Mesodermal cell (in vitro differentiated cells): Measurements from ENCODE around the gene FOXP1.

Experiments used
- H3K27ac ChIP-seq: 2 replicates; pipeline ENCODE4 v1.7.0; 2013; ENCODE audit warnings: mild to moderate bottlenecking, low read depth, low read length, moderate library complexity; ENCODE audit not compliant: severe bottlenecking
- H3K36me3 ChIP-seq: 2 replicates; pipeline ENCODE4 v1.7.1; 2013; ENCODE audit warnings: mild to moderate bottlenecking, low read length, moderate library complexity; ENCODE audit not compliant: control insufficient read depth, insufficient read depth
- H3K4me1 ChIP-seq: one replicate; pipeline ENCODE4 v1.7.1; 2013; ENCODE audit warnings: mild to moderate bottlenecking, low read length; ENCODE audit not compliant: insufficient read depth, control insufficient read depth, poor library complexity, severe bottlenecking
- H3K4me3 ChIP-seq: 2 replicates; pipeline ENCODE4 v1.7.0; 2013; ENCODE audit warnings: low read length, control low read depth, mild to moderate bottlenecking; ENCODE audit not compliant: insufficient read depth, poor library complexity, severe bottlenecking; ENCODE audit errors: extremely low read depth
- H3K9me3 ChIP-seq: 2 replicates; pipeline ENCODE4 v1.7.1; 2013; ENCODE audit warnings: mild to moderate bottlenecking, low read length, moderate library complexity; ENCODE audit not compliant: control insufficient read depth
- WGBS, 2 experiments: methylation state at CpG; one replicate each; pipeline ENCODE4 v1.1.5; 2013; ENCODE audit warnings: missing lambda C conversion rate in 2 of 2; ENCODE audit not compliant: insufficient coverage in 2 of 2; 5-methylcytosine and 5-hydroxymethylcytosine counted together

FOXP1 gene

GRCh38 chr3:71429597-71429988 is 153.9 kb downstream of the FOXP1 start:
- no peak overlapping the region for H3K4me3 ChIP-seq
- H3K4me1 ChIP-seq: peaks cover 15% of the 10 kb centered on the region
- H3K27ac ChIP-seq: no peak overlapping the region
- peaks cover 3% of the 10 kb centered on the region for H3K9me3 ChIP-seq
- H3K36me3 ChIP-seq: no peaks in the 10 kb centered on the region
- WGBS, 2 experiments: 58 to 92% methylated on average over 2 to 3 of the region's 5 CpGs

- Histone ChIP-seq H3K9me3 (peaks cover 4% of the 10 kb centered on the region), H3K4me3 (no peak overlapping the region), H3K4me1 (peaks cover 15% of the 10 kb centered on the region), H3K27ac (no peak overlapping the region), H3K36me3 (no peaks in the 10 kb centered on the region)
- 89 to 91% methylated on average over 14 to 15 of the region's 17 CpGs for WGBS, 2 experiments
Measured at GRCh38 chr3:71428841-71429596, 154.5 kb downstream of the FOXP1 start.

GRCh38 chr3:71425491-71426071 is 157.9 kb downstream of the FOXP1 start:
- H3K27ac ChIP-seq: no peak overlapping the region
- no peaks in the 10 kb centered on the region for H3K36me3 ChIP-seq
- H3K4me1 ChIP-seq: peaks cover 6% of the 10 kb centered on the region
- peaks cover 4% of the 10 kb centered on the region for H3K9me3 ChIP-seq
- 100% methylated on average over 1 of the region's 2 CpGs for WGBS, 2 experiments
- no peak overlapping the region for H3K4me3 ChIP-seq

- Histone ChIP-seq H3K36me3 (no peaks in the 10 kb centered on the region), H3K4me3 (no peak overlapping the region), H3K9me3 (peaks cover 4% of the 10 kb centered on the region), H3K27ac (no peak overlapping the region), H3K4me1 (no peaks in the 10 kb centered on the region)
- 84% methylated on average over 8 to 10 of the region's 12 CpGs for WGBS, 2 experiments
Measured at GRCh38 chr3:71423151-71423906, 160.2 kb downstream of the FOXP1 start.

GRCh38 chr3:71421820-71422566 is 161.5 kb downstream of the FOXP1 start:
- Histone ChIP-seq H3K9me3 (peaks cover 4% of the 10 kb centered on the region), H3K36me3 (no peaks in the 10 kb centered on the region), H3K27ac (no peak overlapping the region), H3K4me3 (no peak overlapping the region), H3K4me1 (no peaks in the 10 kb centered on the region)
- WGBS, 2 experiments: 91 to 100% methylated on average over 3 to 7 of the region's 12 CpGs

GRCh38 chr3:71421475-71421819 is 162.1 kb downstream of the FOXP1 start:
- Histone ChIP-seq H3K27ac (no peak overlapping the region), H3K4me1 (no peaks in the 10 kb centered on the region), H3K9me3 (peaks cover 4% of the 10 kb centered on the region), H3K4me3 (no peak overlapping the region), H3K36me3 (no peaks in the 10 kb centered on the region)
- 78 to 86% methylated on average over 3 of the region's 4 CpGs for WGBS, 2 experiments

- no peak overlapping the region for H3K27ac ChIP-seq
- no peaks in the 10 kb centered on the region for H3K36me3 ChIP-seq
- H3K9me3 ChIP-seq: no peaks in the 10 kb centered on the region
- peaks cover 5% of the 10 kb centered on the region for H3K4me1 ChIP-seq
- H3K4me3 ChIP-seq: no peak overlapping the region
- WGBS, 2 experiments: 83% methylated on average over 1 of the region's 2 CpGs; no CpG with 5 or more reads in 1 of the 2 experiments
Measured at GRCh38 chr3:71419369-71419768, 164.2 kb downstream of the FOXP1 start.

- no peaks in the 10 kb centered on the region for H3K9me3 ChIP-seq
- no peaks in the 10 kb centered on the region for H3K36me3 ChIP-seq
- no peak overlapping the region for H3K27ac ChIP-seq
- 93 to 100% methylated on average over 2 to 5 of the region's 6 CpGs for WGBS, 2 experiments
- peaks cover 11% of the 10 kb centered on the region for H3K4me1 ChIP-seq
- H3K4me3 ChIP-seq: no peak overlapping the region
Measured at GRCh38 chr3:71417791-71418190, 165.7 kb downstream of the FOXP1 start.

- H3K4me1 ChIP-seq: peaks cover 11% of the 10 kb centered on the region
- WGBS, 2 experiments: 75 to 93% methylated on average over 3 to 4 of the region's 8 CpGs
- H3K9me3 ChIP-seq: no peaks in the 10 kb centered on the region
- H3K27ac ChIP-seq: no peak overlapping the region
- H3K36me3 ChIP-seq: no peaks in the 10 kb centered on the region
- no peak overlapping the region for H3K4me3 ChIP-seq
Measured at GRCh38 chr3:71416876-71417275, 166.7 kb downstream of the FOXP1 start.

- 100% methylated on average over 1 of the region's 2 CpGs; no CpG with 5 or more reads in 1 of the 2 experiments for WGBS, 2 experiments
- Histone ChIP-seq H3K4me1 (peaks cover 11% of the 10 kb centered on the region), H3K4me3 (no peak overlapping the region), H3K27ac (no peak overlapping the region), H3K36me3 (no peaks in the 10 kb centered on the region), H3K9me3 (no peaks in the 10 kb centered on the region)
Measured at GRCh38 chr3:71415681-71416122, 167.8 kb downstream of the FOXP1 start.
